CD14-positive monocyte (primary cell): ENCODE data around the gene PRR33. TPM values are rescaled to one million over a fixed set of nuclear protein-coding genes. Genes with fewer than 3 reads are reported as not detected.
A peak's percentile ranks its signal among the peaks of the same experiment; 100 is the strongest.

Experiments
- DNase-seq, 3 donors: peaks; one replicate each; pipeline ENCODE4 v3.0.0-alpha.2; 2011 to 2022
- H2AFZ ChIP-seq: 2 replicates; pipeline ENCODE4 v1.6.0; 2012; ENCODE audit warnings: mild to moderate bottlenecking, low read depth, low read length, inconsistent platforms; ENCODE audit not compliant: insufficient read depth, poor library complexity, severe bottlenecking
- H3K27ac ChIP-seq, 2 donors: 1 replicate in 1 of 2; 2 replicates in 1 of 2; pipeline ENCODE4 v1.5.1; 2012 to 2013; ENCODE audit warnings: low read length in 2 of 2, control low read depth in 1 of 2, inconsistent platforms in 1 of 2, low read depth in 1 of 2, mild to moderate bottlenecking in 1 of 2
- H3K27me3 ChIP-seq, 2 donors: one replicate each; pipeline versions ENCODE4 v1.6.0 to v1.6.1; 2011 to 2013; ENCODE audit warnings: low read length in 2 of 2; ENCODE audit not compliant: control insufficient read depth in 2 of 2, insufficient read depth in 2 of 2
- H3K36me3 ChIP-seq, 2 donors: replicated peaks in 1 of 2; 1 replicate in 1 of 2; 2 replicates in 1 of 2; pipeline versions ENCODE4 v1.5.1 to v1.6.1; 2012 to 2013; ENCODE audit warnings: low read length in 2 of 2, control low read depth in 1 of 2, inconsistent platforms in 1 of 2, mild to moderate bottlenecking in 1 of 2; ENCODE audit not compliant: insufficient read depth in 2 of 2, control insufficient read depth in 1 of 2
- H3K4me1 ChIP-seq, 2 donors: 1 replicate in 1 of 2; 2 replicates in 1 of 2; pipeline versions ENCODE4 v1.5.1 to v1.6.1; 2012 to 2013; ENCODE audit warnings: low read length in 2 of 2, control low read depth in 1 of 2, inconsistent platforms in 1 of 2, mild to moderate bottlenecking in 1 of 2, moderate library complexity in 1 of 2; ENCODE audit not compliant: insufficient read depth in 2 of 2, control insufficient read depth in 1 of 2
- H3K4me2 ChIP-seq: replicated peaks from 2 replicates; pipeline ENCODE3; 2012; ENCODE audit warnings: low read length, moderate library complexity, mild to moderate bottlenecking; ENCODE audit not compliant: poor library complexity, severe bottlenecking; ENCODE audit errors: extremely low read depth
- H3K4me3 ChIP-seq, 3 experiments: fragments of 200-600 bp in 1 of 3; sonication (generic) in 1 of 3; replicated peaks in 1 of 3; 1 replicate in 2 of 3; 2 replicates in 1 of 3; pipeline ENCODE4 v1.5.1; 2011 to 2013; ENCODE audit warnings: low read length in 3 of 3, mild to moderate bottlenecking in 3 of 3, control low read depth in 2 of 3, low read depth in 2 of 3, inconsistent platforms in 1 of 3, moderate library complexity in 1 of 3
- H3K79me2 ChIP-seq: 2 replicates; pipeline ENCODE4 v1.6.0; 2012; ENCODE audit warnings: mild to moderate bottlenecking, control low read depth, inconsistent platforms, low read length, moderate library complexity; ENCODE audit not compliant: insufficient read depth
- H3K9ac ChIP-seq: 2 replicates; pipeline ENCODE4 v1.6.0; 2017; ENCODE audit warnings: low read length, mild to moderate bottlenecking; ENCODE audit not compliant: insufficient read depth, poor library complexity, severe bottlenecking
- H3K9me3 ChIP-seq, 2 donors: replicated peaks in 1 of 2; 1 replicate in 1 of 2; 2 replicates in 1 of 2; pipeline versions ENCODE4 v1.5.1 to v1.6.1; 2012 to 2013; ENCODE audit warnings: low read length in 2 of 2, control low read depth in 1 of 2; ENCODE audit not compliant: control insufficient read depth in 1 of 2, insufficient read depth in 1 of 2
- H4K20me1 ChIP-seq: 2 replicates; pipeline ENCODE4 v1.6.0; 2012; ENCODE audit warnings: mild to moderate bottlenecking, low read length, control low read depth, moderate library complexity; ENCODE audit not compliant: insufficient read depth
- H3K27ac Mint-ChIP-seq, 7 donors: one replicate each; pipeline ENCODE4 v1.8.0; 2020; ENCODE audit warnings: mild to moderate bottlenecking in 7 of 7, mixed read lengths in 7 of 7, moderate library complexity in 6 of 7, inconsistent platforms in 2 of 7
- H3K27me3 Mint-ChIP-seq, 3 donors: one replicate each; pipeline ENCODE4 v1.8.0; 2021 to 2022; ENCODE audit warnings: low read depth in 3 of 3, mild to moderate bottlenecking in 3 of 3, mixed read lengths in 3 of 3, moderate library complexity in 3 of 3, inconsistent platforms in 1 of 3
- H3K36me3 Mint-ChIP-seq, 2 donors: one replicate each; pipeline ENCODE4 v1.8.0; 2020; ENCODE audit warnings: mixed read lengths in 2 of 2, inconsistent platforms in 1 of 2, mild to moderate bottlenecking in 1 of 2
- H3K4me1 Mint-ChIP-seq: one replicate; pipeline ENCODE4 v1.8.0; 2020; ENCODE audit warnings: mild to moderate bottlenecking, mixed read lengths
- H3K4me3 Mint-ChIP-seq, 2 donors: one replicate each; pipeline ENCODE4 v1.8.0; 2020; ENCODE audit warnings: mild to moderate bottlenecking in 2 of 2, mixed read lengths in 2 of 2, moderate library complexity in 1 of 2
- H3K9me3 Mint-ChIP-seq, 7 donors: one replicate each; pipeline ENCODE4 v1.8.0; 2020 to 2022; ENCODE audit warnings: mixed read lengths in 7 of 7, mild to moderate bottlenecking in 6 of 7, moderate library complexity in 6 of 7, inconsistent platforms in 2 of 7
- WGBS: methylation state at CpG from one replicate; pipeline ENCODE4 v1.1.5; 2013; ENCODE audit warnings: missing lambda C conversion rate; ENCODE audit not compliant: insufficient coverage; 5-methylcytosine and 5-hydroxymethylcytosine counted together
- intact Hi-C, 2 donors: fragments of 100-400 bp; cut with micrococcal nuclease; formaldehyde crosslinking; loops; one replicate each; pipeline versions ENCODE4 v1.15.0 to v1.15.1; 2023
- polyA plus RNA-seq, 3 donors: library from polyadenylated mRNA; depleted of rRNA in 1 of 3; unstranded in 2 of 3; stranded (reverse) in 1 of 3; fragments of 300-500 nt in 2 of 3; fragments of >200 nt in 1 of 3; fragmentation: Illumina TruSeq in 2 of 3; gene quantifications; 1 replicate in 2 of 3; 2 replicates in 1 of 3; pipeline ENCODE4 v1.2.3, GENCODE V29; 2012 to 2021
- TF ChIP-seq, protein P1 (sequence below): fragments of 200-600 bp; IDR thresholded peaks from one replicate; pipeline ENCODE4 v1.8.0; 2022; ENCODE audit warnings: antibody characterized with exemption, mild to moderate bottlenecking

PRR33 gene
- polyA plus RNA-seq, 3 donors: not detected

DNA sequence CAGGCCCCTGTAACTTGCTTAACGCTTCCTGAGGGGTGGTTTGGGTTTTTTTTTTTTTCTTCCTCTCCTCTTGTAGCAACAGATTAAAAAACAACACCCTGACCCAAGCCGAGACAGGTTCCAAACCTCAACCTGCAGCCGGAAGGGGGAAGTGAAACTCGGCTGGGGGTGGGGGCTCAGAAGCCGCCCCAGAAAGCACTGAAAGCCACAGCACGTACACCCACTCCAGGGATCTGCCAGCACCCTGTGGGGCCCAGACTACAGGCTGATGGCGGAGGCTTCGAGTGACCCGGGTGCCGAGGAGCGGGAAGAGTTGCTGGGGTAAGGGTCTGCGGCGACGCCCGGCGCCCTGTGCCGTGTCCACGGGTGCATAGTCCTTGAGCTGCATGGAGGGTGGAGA is 38.8 kb downstream of the PRR33 start, which contains the start of gene LSP1:
LSP1 (plus strand) TSS at position 208 of the 400 bp plus-strand sequence; CDS start at position 269, 61 bp downstream.
- H3K27me3 ChIP-seq: no peaks in the 10 kb centered on the region
- H3K36me3 ChIP-seq: peaks cover 22 to 32% of the 10 kb centered on the region in 2 donors
- whole genome bisulfite sequencing: 0% methylated on average over 11 of the region's 18 CpGs
- no peaks in the 10 kb centered on the region for H3K9me3 ChIP-seq
- DNase-seq: peak; percentile 86 to 95 (median 89)
- peaks cover 20 to 29% of the 10 kb centered on the region in 2 donors for H3K36me3 Mint-ChIP-seq
- TF ChIP-seq, protein P1, sequence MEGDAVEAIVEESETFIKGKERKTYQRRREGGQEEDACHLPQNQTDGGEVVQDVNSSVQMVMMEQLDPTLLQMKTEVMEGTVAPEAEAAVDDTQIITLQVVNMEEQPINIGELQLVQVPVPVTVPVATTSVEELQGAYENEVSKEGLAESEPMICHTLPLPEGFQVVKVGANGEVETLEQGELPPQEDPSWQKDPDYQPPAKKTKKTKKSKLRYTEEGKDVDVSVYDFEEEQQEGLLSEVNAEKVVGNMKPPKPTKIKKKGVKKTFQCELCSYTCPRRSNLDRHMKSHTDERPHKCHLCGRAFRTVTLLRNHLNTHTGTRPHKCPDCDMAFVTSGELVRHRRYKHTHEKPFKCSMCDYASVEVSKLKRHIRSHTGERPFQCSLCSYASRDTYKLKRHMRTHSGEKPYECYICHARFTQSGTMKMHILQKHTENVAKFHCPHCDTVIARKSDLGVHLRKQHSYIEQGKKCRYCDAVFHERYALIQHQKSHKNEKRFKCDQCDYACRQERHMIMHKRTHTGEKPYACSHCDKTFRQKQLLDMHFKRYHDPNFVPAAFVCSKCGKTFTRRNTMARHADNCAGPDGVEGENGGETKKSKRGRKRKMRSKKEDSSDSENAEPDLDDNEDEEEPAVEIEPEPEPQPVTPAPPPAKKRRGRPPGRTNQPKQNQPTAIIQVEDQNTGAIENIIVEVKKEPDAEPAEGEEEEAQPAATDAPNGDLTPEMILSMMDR: no peak
- H3K4me1 ChIP-seq: peaks cover 92 to 97% of the 10 kb centered on the region in 2 donors
- peak within 1 kb of the TSS; percentile 61 to 88 (median 82) for H3K4me3 ChIP-seq
- intact Hi-C loops: loop anchor here (1.0 to 5.0 kb wide), 4 partner anchors 9 to 91 kb away; partner anchors contain the start of gene CTSD (in 1 of the 2)
- H2AFZ ChIP-seq: no peak within 1 kb of the TSS
- H3K27me3 Mint-ChIP-seq: peaks cover 0 to 7% (median 0%) of the 10 kb centered on the region in 3 donors
- no peaks in the 10 kb centered on the region for H3K9me3 Mint-ChIP-seq
- peak within 1 kb of the TSS; percentile 97 for H3K4me2 ChIP-seq
- H3K4me1 Mint-ChIP-seq: peaks cover 84% of the 10 kb centered on the region
- peaks cover 42% of the 10 kb centered on the region for H4K20me1 ChIP-seq
- H3K27ac Mint-ChIP-seq: peak within 1 kb of the TSS; percentile 96 to 100 (median 100)
- peak within 1 kb of the TSS; percentile 100 for H3K27ac ChIP-seq
- peak within 1 kb of the TSS; percentile 98 to 100 for H3K4me3 Mint-ChIP-seq
- H3K79me2 ChIP-seq: peaks cover 67% of the 10 kb centered on the region
- H3K9ac ChIP-seq: peak within 1 kb of the TSS; percentile 97

DNA sequence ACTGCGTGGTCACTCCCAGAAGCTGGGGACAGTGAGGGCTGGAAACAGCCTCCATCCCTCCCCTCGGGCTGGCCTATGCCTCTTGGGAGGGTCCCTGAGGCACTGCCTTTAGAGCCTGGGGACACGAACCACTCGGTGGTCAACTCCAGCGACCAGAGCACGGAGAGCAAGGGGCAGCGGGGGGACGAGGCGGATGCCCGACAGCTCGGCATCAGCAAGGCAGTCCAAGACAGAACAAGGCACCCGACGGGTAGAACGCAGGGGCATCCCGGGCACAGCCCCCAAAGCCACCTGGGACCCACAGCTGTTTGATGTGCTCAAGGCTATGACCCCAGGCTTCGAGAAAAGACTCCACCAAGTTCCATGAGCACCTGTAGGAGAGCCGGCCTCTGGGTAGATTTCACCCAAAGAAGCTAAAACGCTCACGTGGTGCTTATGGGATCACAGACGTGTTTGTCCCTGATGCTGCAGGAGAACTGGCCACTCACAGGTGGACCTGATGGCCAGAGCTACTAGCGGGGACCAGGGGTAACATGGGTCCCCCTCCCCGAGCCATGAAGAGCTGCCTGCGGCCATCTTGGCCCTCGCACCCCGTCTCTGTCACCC is 39.3 kb downstream of the PRR33 start:
- Histone ChIP-seq H3K27me3 (no peaks in the 10 kb centered on the region), H4K20me1 (peaks cover 37% of the 10 kb centered on the region), H2AFZ (no peak overlapping the region), H3K4me2 (peak overlapping the region; percentile 97), H3K79me2 (peaks cover 62% of the 10 kb centered on the region), H3K9ac (peak overlapping the region; percentile 97), H3K4me1 (peaks cover 92 to 97% of the 10 kb centered on the region in 2 donors), H3K9me3 (no peaks in the 10 kb centered on the region), H3K36me3 (peaks cover 22 to 26% of the 10 kb centered on the region in 2 donors), H3K4me3 (peak overlapping the region; percentile 61 to 88 (median 82)), H3K27ac (peak overlapping the region; percentile 100)
- H3K9me3 Mint-ChIP-seq: no peaks in the 10 kb centered on the region
- DNase-seq: no peak
- peak overlapping the region; percentile 96 to 100 (median 100) for H3K27ac Mint-ChIP-seq
- WGBS: 67% methylated on average over 21 of the region's 25 CpGs
- peak overlapping the region; percentile 98 to 100 for H3K4me3 Mint-ChIP-seq
- TF ChIP-seq, protein P1: no peak
- H3K4me1 Mint-ChIP-seq: peaks cover 84% of the 10 kb centered on the region
- peaks cover 20 to 32% of the 10 kb centered on the region in 2 donors for H3K36me3 Mint-ChIP-seq
- intact Hi-C loops: loop anchor here in 1 of 2 donors (5.0 kb wide), 2 partner anchors 70 to 90 kb away; partner anchors contain the start of gene CTSD
- H3K27me3 Mint-ChIP-seq: peaks cover 0 to 7% (median 0%) of the 10 kb centered on the region in 3 donors
